ENCODE measurements around the gene DGKI.

Gene DGKI

DNA sequence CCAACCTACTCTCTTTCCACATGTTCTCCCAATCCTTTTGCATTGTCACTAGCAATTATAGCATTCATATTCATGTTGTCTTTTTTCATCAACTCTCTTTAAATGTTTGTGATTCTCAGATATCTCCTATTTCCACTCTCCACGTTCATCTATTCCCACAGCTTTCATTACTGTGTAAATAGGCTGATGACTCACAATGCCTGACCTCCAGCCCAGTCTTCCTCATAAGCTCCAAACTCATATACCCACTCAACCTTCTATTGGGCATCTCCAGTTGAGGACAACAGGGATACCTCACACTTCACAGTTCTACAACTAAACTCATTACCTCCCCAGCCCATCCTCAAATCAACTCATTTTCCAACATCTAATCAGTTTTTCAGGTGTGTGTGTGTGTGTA is 194.1 kb downstream of the DGKI start:
- no peak for DNase-seq (ENCODE audit: low spot score)

DNA sequence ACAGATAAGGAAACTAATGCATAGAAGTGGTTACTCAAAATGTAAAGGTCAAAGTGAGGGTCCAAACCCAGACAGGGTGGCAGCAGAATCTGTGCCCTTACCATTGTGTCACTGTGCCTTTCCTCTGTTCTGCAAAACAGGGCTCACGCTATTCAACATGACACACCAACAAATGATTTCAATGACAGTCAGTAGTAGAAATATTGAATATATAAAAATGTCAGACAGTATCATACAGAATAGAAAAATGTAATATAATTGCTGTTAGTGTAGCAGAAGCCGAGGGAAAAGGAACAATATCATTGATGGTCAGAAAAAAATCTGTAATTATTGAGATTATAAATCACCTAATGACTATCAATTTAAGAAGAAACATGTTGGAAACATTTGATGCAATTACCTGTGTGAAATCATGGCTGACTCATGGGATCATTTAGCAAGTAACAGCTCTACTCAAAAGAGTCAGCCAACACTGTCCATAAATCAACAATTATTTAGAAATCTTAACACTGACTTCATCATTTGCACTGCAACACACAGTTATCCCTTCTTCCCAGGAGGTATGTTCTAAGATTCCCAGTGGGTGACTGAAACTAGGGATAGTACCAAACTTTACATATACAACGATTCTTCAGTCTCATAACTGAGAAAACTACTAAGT is 198.7 kb downstream of the DGKI start:
- DNase-seq (ENCODE audit: low spot score): no peak

DNA sequence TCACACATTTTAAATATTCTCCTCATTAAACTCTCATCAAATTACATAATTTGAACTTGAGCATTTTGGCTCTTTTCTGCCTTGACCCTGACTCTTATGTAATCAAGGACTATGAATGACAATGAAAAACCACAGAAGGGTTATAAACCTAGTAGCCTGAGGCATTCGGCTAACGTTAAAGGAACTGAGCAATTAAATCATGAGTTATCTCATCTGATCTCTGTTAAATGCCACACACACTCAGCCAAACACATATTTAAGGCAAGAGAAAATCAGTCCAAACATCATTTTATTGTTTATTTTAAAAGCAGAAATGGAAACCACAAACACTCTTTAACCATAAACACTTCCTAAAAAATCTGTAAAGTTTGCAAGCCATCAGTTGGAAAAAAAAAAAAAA is 204.3 kb downstream of the DGKI start:
- no peak for DNase-seq (ENCODE audit: low spot score)

DNA sequence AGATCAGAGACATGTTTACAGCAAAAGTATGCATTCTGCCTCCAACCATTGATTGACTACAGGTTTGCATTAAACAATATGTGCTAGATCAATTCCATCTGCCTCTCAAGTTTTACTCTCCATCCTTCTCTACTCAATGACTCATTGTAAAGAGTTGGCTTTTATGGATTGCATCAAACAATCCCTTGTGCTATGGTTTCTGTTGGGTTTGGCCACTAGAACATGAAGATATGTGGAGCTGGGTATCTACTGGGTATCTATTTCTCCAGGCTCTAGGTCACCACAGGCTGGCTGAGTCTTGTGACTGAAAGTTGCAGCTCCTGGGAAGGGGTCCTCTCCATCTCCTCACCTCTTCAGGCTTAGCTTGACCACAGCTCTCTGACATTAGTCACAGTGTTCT is 204.7 kb downstream of the DGKI start:
- DNase-seq (ENCODE audit: low spot score): no peak

DNA sequence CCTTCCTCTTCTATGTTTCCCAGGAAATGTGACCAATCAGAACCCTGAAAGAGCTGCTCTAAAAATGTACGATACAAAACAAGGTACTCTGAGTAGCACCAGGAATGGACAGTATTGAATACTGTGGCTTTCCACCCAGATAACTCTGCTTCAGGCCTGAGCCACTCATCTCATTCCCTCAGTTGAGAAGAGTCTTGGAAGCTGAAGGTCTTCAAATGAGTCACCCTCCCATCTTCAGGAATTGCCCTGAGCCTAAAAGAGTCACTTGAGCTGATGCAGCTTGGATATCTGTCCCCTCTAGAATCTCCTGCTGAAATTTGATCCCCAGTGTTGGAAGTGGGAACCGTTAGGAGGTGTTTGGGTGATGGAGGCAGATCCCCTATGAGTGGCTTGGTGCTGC is 210.4 kb downstream of the DGKI start:
- DNase-seq (ENCODE audit: low spot score): no peak

DNA sequence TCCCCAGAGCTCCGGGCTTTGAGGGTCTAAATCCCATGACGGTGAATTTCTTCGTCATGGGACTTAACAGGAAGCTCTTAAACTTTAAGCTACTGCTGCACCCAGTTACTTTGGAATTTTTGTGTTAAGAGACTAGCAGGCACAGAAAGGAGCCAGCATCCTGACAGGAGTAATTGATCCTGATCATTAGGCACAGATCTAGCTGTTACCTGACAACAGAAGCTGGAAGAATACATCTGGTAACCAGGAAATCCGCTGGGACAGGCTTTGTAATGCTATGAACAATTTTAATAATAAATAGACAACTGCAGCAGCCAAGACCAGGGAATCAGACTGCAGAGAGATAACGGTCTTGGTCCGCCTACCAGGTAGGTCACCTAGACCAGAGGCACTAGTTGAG is 210.9 kb downstream of the DGKI start:
- DNase-seq (ENCODE audit: low spot score): no peak

DNA sequence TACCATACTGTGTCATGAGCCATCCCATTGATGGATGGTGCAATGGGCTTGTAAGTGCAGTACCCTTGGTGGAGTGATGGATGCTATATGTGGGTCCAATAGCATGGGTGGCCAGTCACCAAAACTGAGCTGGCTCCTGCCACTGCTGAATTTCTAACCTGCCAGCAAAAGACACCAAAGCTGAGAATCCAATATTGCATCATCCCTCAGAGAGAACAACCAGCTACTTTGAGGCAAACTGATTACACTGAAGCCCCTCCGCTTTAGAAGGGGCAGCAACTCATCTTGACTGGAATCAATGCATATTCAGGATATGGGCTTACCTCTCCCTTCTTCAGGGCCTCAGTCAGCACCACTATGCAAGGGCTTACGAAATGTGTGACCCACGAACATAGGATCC is 211.6 kb downstream of the DGKI start:
- DNase-seq (ENCODE audit: low spot score): no peak

DNA sequence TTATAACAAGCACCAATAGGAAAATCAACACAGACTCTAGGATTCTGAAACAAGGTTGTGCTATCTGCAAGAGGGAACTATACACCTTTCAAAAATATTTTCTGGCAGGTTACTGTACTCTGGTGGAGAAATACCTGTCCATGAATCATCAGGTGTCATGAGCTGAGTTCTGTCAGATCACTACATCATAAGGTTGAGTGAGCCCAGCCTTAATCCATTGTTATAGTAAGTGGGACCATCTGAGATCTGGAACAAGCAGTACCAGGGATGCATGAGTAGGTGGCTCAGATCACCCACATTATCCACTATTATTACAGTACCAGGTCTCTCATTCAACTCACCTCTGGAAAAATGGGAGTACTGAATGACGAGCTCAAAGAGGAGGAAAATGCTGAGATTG is 212.4 kb downstream of the DGKI start:
- DNase-seq (ENCODE audit: low spot score): no peak

DNA sequence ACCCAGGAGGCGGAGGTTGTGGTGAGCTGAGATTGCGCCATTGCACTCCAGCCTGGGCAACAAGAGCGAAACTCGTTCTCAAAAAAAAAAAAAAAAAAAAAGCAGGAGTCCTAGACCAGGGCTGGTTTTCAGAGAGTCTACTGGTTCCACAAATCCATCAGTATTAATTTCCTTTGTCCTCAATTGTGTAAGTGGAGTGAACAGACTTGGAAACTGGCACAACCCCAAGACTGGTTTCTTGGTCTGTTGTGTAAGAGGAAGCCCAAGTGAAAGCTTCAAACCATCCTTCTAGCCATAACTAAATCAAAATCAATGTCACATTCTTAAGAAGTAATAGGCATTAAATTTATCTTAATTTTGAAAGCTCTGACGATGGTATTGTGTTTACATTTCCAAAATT is 213.6 kb downstream of the DGKI start:
- no peak for DNase-seq (ENCODE audit: low spot score)

DNA sequence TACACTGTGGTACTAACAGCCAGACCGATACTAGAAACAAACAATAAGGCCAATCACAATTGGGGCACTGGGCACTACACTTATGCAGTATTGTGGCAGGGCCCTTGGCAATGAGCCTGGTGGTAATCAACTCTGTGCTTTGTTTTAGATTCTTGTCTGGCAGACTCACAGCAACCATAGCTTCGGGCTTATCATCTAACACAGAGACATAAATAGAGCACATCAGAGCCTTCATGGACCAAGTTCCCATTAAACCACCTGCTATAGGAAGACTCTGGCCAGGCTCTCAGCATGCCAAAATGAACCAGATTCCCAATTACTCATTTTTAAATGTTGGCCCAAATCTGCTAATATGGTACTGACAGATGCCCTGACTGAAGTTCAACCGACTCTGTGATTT is 218.6 kb downstream of the DGKI start:
- DNase-seq (ENCODE audit: low spot score): no peak

DNA sequence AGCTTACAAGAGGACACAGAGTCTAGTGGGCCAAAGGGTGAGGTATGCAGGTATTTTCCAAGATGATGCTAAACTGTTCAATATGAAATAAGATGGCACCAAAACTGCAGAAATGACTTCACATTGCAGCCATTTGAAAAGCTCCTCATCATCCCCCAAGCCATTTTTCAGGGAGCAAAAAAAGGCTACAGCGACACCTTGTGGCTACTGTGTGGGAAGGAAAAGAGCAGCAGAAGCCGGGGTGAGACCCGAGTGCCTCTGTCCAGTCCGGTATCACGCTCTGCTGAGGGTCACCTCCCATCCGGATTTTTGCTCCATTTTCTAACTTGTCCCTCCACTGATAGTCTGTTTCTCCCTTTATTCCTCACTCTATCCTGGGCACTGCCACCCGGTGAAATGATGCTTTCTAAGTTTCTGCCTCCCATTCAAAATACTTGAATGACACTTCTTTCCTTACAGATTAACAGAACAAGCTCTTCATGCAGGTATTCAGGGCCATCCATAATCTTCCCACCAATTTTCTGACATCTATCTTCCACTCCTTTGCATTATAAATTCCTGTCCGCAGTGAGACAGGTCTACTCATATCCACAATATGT is 220.2 kb downstream of the DGKI start:
- DNase-seq (ENCODE audit: low spot score): peak; percentile 34

DNA sequence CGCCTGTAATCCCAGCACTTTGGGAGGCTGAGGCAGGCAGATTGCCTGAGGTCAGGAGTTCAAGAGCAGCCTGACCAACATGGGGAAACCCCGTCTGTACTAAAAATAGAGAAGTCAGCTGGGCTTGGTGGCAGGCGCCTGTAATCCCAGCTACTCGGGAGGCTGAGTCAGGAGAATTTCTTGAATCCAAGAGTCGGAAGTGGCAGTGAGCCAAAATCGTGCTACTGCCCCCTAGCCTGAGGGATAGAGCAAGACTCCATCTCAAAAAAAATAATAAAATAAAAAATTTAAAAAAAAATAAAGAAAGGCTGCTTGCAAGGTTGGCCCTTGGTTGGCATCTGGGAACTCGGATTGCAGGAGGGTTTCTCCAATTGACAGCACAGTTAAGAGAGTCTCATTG is 221.6 kb downstream of the DGKI start:
- no peak for DNase-seq (ENCODE audit: low spot score)

DNA sequence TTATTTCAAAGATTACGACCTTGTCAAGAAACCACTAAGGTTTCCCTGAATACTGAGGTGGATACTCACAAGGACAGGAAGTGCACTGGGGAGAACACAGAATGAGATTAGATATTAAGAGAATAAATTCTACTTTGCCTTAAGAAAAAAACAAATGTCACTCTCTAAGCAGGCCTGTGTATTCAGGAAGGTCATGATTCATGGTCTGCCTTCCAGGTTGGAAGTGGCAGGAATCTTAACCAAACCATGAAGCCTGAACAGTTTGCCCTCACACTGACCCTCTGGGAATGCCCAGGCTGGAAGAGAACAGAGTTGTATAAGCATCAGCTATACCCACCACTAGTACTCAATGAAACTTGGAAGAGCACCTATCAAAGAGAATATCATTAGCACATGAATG is 227.6 kb downstream of the DGKI start:
- no peak for DNase-seq (ENCODE audit: low spot score)

DNA sequence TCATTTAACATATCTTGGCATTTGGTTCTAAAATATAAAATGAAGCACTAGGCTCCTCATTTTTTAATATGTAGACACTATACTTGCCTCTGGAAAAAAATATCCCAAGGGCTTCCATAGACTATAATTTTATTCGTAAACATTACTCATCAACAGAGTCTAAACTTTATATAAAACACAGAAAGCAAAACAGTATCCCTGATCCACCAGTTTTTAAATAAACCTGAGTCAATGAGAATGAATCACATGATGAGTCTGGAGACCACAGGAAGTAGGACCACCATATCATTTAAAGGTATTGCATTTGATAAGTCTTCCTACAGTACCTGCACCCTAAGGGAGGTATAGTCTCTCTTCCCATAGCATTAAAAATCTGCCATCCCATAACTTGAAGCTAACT is 228.0 kb downstream of the DGKI start:
- DNase-seq (ENCODE audit: low spot score): no peak

DNA sequence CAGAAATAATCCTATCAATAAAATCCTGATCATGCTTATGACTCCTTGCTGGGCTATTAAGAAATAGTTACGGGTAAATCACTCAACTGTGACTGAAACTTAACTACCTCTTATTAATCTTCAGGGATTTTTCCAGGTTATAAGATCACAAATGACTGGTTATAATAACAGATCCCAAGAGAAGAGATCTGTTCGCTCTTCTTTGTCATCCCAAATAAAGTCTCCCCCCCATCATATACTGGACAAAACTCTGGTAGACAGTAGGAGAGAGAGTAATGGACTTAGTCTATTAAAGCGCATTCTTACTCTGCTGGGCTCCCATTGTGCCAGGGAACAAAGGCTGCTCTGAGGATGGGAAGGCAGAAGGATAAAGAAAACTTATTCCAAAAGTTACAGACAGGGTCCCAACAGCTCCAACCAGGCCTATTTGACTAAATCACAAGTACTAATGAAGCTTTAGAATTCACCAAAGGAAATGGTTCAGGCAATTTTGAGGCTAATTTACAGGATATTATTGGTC is 233.7 kb downstream of the DGKI start:
- no peak for DNase-seq (ENCODE audit: low spot score)

DNA sequence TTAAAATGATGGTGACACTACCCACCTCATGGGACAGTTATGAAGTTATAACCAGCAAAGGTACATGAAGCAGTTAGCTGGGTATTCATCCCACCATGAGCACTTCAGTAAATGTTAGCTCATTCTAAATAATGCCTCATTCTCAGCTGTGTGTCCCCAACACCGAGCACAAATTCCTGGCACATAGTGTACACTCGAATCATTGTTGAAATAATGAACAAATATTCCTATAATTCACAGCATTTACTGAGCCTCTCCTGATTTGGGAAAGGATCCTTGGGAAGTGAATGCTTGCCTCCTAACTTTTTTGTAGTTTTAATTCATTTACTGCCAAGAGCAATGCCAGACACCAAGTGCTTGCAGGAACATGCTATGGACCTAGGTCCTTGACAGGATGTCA is 235.2 kb downstream of the DGKI start:
- DNase-seq (ENCODE audit: low spot score): no peak

DNA sequence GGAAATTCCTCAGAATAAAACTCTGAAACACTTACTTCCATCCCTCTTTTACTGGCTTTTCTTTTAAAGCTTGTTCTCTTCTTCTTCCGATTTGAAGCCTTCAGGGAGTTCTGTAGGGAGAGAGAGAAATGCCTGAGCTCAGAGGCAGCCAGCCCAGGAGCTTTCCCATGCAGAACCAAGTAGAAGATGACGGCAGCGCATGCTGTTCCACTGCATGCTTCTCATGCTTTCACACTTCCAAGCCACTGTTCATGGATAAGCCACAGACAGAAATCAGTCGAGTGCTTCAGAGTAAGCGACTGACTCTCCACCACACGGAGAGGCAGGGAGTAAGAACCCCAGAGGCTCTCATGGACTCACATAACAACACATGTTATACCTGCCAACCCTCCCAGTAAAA is 237.3 kb downstream of the DGKI start:
- DNase-seq (ENCODE audit: low spot score): no peak

DNA sequence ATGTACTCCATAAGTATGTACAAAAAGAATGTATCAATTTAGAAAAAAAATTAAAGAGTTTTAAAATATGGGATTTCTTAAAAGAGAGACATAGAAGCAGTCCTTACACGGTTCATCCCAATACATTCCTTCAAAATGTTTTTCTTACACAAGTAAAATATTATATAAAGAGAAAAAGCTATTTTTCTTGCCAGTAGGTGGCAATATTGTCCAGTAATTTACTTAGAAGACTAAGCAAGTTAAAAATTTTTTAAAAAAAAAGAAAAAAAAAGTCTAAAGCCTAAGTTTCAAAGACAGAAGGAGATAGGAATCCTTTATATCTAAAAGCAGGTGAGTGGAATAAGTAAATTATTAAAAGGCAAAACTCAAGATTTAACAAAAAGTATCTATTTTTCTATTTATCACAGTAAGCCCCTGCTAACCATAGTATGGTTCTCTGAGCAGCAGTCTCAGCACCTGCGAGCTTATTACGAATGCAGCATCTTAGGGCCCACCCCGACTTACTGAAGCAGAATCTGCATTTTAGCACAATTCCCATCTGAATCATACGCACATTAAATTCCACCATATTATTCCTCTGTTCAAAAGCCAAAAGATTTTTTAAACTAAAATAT is 240.6 kb downstream of the DGKI start:
- DNase-seq (ENCODE audit: low spot score): peak; percentile 22

DNA sequence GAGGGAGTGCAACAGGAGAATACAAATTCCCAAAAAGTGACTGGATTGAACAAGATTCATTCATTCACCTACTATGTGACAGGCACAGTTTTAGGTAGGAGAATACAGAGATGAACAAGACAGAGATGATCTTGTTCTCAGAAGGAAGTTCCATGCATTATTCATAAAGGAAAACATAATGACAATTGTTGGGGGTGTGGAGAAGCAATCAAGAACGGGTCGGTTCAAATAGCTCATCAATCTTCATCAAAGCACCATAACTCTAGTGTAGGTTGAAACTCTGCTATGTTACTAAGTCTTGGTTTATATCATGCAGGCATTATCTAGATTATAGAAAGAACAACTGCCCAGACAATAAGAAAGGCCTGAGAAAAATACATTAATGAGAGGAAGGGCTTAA is 243.7 kb downstream of the DGKI start:
- DNase-seq (ENCODE audit: low spot score): no peak

DNA sequence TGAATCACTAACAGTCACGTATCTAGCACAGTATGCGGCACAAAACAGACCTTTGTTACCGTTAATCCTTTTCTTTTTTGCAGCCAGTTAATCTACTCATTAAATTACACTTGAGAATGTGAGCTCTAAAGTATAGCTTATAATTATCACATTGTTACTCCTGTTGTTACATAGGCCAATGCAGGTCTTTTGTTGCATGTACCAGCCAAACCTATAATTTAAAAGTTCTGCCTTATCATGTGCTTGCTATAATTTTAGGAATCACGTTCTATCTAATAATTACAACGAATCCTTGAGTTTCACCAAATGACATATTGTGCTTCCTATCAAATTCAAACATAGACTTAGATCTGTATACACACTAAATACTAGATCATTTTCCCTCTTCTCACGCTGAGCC is 245.1 kb downstream of the DGKI start:
- no peak for DNase-seq (ENCODE audit: low spot score)

DNA sequence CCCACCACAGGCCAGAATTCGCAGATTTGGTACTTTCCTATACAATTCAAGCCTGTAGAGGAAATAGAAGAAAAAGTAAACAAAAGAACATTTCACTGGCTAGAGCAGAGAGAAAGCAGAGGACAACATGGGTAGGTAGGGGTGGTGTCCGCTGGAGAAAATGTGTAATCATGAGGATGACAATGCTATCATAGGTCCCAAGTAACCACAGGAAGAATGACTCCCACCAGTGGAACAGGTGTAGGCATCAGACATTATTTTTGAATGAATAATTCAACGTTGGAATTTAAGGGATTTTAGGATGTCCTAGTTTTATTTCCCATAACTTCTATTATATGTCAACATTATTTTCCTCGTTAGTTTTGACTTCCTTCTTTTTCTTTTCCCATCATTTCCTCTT is 248.9 kb downstream of the DGKI start:
- no peak for DNase-seq (ENCODE audit: low spot score)

DNA sequence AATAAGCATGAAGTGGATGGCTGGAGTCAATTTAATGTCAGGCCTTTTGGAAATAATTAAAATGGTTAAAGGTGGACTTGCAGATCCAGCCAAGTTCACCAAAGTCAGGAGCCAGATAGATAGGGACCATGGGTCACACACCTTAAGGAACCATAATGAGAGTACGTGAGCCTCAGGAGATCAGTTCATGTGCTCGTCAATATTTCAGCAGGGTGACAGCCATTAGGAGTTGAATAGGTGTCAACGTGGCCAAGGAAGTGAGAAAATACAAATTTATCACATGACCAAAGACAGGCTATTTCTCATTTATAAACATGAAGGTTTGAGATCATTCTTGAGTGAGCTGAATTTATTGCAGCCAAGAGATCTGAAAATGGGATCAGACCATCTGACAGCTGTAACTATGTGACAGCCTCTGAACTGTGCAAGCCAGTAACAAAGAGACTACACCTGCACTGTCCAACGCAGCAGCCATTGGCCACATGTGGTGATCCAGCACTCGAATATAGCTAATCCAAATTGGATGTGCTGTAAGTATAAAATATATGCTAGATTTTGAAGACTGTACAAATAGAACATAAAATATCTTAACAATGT is 253.6 kb downstream of the DGKI start:
- no peak for DNase-seq (ENCODE audit: low spot score)

DNA sequence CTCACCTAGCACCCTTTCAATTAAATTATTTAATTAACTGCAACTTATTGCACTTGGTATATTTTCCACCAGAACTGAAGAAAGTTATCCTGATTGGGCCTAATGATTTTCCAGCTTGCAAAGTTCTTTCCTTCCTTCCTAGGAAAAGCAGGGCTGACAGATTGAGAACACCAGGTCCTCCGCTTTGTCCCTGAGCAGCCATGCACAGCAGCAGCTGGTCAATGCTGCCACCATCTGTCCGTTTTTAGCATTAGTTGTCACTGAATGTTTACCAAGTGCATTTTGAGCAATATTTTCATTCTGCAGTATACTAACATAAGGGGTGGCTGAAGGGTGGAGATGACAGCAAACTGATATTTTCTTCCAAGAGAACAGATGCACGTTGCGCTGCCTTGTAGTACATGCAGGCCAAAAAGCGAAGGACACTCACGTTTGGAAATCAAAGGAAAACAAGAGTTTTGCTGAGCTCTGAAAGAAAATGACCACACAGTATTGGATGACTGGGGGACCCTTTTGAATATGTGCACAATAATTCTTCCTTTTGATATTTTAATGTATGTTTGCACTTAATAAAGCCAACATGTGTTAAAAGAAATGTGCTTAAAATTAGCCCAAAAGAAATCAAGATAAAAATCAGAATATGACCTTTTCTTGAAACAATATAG is 254.4 kb downstream of the DGKI start:
- DNase-seq (ENCODE audit: low spot score): no peak

Measured in hematopoietic multipotent progenitor cell treated with erythropoietin and hydrocortisone succinate and interleukin-3 and kit ligand, for 15 days (in vitro differentiated cells).